T-helper 1 cell (primary cell): ENCODE measurements around the gene UVRAG.
"Not testable (repeated sequence)": the region's sequence is repeated elsewhere in the genome, so short reads cannot be mapped to it uniquely, and the experiment has no call there.

ENCODE experiments used
- DNase-seq, 5 donors: peaks; one replicate each; pipeline ENCODE4 v3.0.0-alpha.2; 2012 to 2020

UVRAG gene

DNA sequence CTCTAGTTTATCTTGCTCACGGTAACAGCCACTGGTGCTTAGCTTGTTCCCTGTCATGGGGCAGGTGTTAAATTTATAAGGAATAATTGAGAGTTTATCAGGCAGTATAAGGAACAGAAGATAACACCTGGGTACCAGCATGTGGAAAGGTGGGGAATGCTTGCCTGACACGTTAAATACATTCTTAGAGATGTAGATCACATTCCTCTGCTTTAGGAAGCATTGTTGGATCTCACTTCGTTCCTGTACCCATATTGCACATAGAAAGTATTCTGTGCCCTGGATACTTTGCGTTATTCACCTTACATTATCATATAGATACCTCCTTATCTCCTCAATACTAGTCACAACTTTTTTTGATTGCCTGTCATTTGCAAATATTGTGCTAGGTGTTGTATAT lies 114.7 kb downstream of the UVRAG start:
- no peak for DNase-seq

DNA sequence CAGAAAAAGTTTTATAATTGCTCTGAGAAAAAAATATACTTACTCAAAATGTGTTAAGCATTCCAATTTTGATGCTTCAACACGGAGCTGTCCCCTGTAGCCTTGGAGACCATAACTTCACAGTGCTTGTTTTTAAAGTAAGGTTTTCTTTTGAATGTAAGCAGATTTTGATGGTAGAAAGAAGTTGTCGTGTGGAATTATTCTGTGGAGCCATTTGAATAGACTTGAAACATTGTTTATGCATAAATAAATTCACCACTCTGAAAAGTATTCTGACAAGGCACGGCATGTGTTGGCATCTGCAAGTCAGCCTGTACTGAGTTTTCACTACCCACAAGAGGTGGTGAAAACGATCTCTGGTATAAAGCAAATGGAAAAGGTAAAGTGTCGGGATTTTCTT lies 115.5 kb downstream of the UVRAG start:
- no peak for DNase-seq

DNA sequence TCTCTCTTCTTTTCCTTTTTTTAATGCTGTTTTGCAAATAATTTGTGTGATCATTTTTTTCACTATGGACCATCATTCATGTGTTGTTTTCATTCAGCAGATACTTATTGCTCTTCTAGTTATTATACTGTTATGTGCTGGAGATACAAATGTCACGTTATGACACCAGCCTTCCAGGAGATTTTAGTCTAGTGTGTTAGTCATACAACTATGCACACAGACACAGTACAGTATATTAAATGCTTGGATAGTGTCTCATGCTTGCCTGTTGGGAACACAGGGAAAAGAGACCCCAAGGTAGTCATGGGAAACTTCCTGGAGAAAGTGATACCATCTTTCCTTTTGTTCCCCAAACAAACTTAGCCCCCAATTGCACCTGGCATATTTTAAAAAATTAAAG lies 116.1 kb downstream of the UVRAG start:
- DNase-seq = no peak

DNA sequence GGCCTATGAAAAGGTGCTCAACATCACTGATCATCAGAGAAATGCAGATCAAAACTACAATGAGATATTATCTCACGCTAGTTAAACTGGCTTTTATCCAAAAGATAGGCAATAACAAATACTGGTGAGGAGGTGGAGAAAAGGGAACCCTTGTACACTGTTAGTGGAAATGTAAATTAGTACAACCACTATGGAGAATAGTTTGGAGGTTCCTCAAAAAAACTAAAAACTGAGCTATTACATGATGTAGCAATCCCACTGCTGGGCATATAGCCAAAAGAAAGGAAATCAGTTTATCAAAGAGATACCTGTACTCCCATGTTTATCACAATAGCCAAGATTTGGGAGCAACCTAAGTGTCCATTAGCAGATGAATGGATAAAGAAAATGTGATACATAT lies 118.7 kb downstream of the UVRAG start:
- DNase-seq = not testable (repeated sequence)

DNA sequence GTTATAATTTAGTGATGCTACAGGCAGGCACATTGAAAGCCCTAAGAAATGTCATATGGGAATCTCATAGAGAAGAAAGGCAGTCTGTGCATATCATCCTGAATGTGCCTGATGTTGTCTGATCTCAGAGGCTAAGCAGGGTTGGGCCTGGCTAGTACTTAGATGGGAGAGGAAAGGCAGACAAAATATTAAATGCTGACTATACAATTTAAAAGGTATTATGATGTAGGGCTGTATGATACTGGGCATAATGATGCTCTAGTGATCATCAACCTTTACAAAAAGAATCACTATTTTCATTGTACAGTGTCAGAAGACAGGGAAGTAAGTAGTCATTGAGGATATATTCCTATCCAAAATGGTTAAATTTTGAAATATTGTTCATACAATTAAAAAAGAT lies 119.8 kb downstream of the UVRAG start:
- no peak for DNase-seq

DNA sequence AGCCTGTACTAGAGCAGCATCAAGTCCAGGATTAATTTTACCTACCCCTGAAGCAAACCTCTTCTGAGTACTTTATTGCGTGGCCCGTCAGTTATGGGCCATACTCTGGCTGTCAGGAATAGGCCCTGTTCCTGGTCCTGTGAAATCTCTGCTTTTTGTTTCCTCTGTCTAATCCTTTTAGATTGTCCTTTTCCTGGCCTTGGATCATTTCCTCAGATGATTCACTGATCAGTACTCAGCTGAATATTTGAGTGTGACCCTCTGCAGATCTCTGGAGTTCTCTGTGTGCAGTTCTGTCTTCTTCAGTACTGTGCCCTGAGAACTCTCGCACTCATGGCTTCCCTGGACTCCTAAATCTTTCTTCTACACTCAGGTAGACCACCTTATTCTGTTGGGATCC lies 123.5 kb downstream of the UVRAG start:
- DNase-seq = no peak

DNA sequence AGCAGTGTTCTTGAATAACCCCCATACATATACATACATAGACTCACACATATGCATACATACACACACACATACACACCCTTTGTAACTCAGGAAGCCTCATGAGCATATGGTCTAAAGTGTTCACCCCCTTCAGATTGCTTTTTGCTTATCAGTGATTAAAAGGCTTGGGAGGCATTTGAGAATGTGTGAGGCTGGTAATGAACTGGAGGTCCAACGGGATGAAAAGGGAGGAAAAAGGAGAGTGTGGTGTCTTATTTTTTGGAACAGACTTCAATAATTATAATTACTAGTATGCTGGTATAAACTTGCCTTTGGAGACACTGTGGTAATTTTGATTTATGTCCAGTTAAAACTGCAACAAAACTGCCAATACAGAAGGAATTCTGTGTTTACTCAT lies 124.5 kb downstream of the UVRAG start:
- DNase-seq = no peak

DNA sequence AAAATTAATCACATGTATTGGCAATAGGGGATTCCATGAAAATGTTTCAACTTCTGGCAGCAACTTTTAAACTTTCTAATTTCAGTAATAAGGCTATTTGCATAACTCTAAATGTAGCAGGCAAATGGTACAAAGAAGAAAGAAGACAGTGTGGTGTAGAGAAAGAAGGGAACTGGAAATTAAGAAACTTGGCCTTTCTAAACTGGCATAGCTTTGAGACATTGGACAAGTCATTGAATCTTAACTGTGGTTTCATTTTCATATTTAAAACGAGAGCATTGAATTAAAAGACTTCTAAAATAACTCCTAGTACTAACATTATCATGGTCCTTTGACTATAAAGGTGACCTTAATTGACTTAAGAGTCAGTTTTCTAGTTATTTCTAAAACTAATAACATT lies 125.0 kb downstream of the UVRAG start:
- DNase-seq = no peak

DNA sequence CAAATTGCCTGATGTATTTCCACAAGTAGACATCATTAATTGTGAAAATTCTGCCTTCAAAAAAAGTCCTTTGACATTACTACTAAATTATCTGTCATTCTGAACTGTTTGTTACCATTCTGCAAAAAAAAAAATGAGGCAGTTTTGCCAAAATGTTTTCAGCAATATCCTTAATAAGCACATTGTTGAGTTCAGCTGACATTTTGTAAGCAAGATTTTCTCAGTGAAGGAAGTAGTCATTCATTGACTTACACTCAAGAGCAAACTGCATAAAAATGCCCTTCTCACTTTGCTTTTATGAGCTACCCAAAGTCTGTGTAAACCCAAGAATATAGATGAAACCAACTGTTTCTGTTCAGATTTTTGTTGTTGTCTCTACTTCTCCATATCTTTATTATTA lies 125.9 kb downstream of the UVRAG start:
- DNase-seq = no peak

DNA sequence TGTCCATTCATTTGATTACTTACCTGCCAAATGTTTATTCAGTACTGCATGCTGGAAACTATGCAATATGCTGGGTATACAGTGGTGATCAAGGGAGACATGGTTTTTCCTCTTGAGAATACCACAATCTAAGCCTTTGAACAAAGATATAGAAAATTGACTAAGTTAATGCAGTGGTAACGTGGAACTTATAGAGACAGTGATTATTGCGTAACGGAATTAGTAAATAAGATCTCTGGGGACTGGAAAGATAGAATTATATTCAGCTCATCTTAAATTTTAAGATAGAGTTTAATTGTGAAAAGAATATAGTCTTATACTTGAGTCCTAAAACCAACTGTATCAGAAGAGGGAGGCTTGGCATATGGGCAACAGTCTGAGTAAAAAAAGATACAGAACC lies 129.5 kb downstream of the UVRAG start:
- DNase-seq = no peak

DNA sequence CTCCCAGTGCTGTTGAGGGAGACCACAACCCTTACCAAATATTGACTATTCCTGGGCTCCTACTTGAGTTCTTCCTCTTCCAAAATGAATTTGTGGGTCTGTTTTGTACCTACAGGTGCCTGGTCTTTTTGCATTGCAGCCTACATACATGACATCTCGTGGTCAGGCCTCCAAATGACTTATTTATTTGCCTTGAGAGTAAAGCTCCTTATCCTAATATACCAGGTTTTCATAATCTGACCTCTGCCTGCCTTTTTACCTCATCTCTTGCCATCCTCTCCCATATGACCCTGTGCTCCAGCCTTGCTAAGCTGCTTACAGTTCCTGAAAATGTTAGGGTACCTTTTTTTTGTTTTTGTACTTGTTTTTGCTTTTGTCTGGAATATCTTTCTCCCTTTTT lies 130.4 kb downstream of the UVRAG start:
- no peak for DNase-seq

DNA sequence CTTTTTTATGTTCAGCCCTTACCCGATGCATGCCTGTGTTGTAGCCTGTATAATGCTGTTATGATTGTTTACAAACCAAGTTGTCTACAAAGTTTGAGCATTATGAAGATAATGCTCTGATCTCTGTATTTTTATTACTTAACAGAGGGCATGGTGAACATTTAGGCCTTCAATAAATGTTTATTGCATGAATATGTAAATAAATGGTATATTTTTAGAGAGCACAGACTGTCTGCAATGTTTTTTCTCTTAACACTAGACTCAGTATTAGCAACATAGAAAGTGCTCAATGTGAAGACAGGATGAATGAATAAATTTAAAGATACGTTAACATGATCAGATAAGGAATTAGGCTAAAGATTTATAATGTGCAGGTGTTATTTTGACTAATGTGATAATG lies 130.9 kb downstream of the UVRAG start:
- no peak for DNase-seq

DNA sequence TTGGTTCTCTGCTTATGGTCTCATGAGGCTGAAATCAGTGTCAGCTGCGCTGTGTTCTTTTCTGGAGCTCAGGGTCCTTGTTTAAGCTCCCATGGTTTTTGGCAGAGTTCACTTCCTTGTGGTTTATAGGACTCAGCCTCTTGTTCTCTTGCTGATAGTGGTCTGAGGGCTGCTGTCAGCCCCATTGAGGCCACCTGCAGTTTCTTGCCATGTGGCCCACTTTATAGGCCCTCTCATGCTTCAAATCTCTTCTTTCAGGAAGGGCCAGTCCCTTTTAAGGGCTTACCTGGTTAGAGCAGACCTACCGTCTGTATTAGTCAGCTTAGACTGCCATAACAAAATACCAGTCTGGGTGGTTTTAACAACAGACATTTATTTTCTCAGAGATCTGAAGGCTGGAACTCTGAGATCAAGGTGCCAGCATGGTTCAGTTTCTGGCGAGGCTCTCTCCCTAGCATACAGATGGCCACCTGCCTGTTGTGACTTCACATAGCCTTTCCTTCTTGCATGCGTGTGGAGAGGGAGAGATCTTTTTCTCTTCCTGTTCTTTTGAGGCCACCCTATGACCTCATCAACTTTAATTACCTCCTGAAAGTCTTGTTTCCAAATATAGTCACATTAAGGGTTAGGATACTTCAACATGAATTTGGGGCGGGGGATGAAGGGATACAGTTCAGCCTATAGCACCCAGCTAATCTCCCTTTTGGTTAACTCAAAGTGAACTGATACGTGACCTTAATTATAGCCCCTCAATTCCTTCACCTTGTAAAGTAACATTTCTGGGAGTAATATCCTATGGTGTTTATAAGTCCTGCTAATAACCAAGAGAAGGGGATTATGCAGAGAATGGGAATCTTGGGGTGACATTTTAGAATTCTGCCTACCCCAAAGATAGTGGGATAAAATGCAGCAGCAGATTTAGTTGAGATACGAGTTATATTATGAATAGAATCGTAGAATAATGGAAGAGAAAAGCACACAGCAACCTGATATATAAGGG lies 131.8 kb downstream of the UVRAG start:
- DNase-seq = no peak

DNA sequence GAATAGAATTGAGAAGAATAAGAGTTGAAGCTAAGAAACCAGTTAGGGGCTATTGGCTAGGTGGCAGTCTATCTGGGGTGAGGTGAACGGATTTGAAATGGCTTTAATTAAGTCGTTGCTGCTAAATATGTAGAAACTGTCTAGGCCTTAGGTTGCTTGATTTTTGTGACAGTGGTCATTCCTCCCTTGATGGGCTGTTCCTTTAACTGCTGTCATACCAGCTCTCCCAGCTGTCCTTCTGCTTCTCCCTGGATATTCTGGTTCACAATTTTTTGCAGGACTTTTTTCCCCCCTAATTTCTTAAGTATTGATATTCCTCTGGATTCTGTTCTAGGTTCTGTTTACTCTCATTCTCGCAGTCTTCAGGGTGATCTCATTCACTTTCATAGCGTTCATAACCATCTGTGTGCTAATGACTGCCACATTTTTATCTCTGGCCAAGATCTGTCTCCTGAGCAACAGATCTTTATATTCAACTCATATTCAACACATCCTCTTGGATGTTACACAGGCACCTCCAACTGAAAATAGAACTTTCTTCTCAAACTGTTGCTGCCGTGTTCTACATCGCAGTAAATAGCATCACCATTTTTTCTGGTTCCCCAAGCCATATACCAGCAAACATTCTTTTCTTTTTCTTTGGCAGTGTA lies 134.1 kb downstream of the UVRAG start:
- no peak for DNase-seq

DNA sequence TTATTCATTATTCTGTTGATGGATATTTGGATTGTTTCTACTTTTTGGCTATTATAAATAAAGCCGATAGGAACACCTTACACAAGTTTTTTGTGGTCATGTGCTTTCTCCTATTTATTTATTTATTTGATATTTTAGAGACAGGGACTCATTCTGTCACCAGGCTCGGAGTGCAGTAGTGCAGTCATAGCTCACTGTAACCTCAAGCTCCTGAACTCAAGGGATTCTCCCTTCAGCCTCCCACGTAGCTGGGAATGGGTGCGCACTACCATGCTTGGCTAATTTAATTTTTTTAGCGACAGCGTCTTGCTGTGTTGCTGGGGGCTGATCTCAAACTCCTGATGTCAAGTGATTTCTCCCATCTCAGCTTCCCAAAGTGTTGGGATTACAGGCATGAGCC lies 135.1 kb downstream of the UVRAG start:
- DNase-seq = no peak

DNA sequence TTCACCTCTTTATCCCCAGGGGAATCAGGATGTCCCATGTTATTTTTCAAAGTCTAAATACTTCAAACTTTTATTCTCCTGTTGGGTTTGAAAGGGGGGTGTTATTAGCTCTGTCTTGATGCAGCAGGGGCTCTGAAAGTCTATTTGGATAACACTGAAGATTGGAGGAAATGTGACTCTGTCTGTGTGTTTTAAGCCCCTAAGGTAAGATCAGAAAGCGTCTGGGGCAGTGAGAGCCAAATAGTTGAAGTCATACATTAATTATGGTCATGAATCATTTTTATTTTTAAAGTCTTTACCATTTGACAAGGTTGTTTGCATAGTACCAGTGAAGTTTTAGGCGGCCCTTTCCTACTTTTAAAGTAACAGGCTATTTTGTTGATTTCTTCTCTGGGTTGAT lies 139.0 kb downstream of the UVRAG start:
- DNase-seq = no peak

DNA sequence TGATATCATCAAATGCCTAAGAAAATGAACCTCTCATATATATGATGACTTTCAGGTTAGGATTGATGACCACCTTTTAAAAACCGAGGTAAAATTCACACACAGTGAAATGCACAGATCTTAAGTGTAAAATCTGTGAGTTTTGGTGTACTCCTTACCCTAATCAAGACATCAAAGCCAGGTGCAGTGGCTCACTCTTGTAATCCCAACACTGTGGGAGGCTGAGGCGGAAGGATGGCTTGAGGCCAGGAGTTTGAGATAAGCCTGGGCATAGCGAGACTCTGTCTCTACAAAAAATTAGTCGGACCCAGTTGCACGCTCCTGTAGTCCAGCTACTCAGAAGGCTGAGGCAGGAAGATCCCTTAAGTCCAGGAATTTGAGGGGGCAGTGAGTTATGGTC lies 140.4 kb downstream of the UVRAG start:
- no peak for DNase-seq

DNA sequence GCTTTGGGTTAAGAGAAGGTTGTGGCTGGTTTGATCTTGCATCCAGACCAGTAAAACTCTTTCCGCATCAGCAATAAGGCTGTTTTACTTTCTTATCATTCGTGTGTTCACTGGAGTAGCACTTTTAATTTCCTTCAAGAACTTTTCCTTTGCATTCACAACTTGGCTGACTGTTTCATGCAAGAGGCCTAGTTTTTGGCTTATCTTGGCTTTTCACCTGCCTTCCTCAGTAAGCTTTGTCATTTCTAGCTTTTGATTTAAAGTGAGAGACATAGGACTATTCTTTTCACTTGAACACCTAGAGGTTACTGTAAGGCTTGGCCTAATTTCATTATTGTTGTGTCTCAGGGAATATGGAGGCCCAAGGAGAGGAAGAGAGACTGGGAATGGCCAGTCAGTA lies 144.5 kb downstream of the UVRAG start:
- DNase-seq = no peak

DNA sequence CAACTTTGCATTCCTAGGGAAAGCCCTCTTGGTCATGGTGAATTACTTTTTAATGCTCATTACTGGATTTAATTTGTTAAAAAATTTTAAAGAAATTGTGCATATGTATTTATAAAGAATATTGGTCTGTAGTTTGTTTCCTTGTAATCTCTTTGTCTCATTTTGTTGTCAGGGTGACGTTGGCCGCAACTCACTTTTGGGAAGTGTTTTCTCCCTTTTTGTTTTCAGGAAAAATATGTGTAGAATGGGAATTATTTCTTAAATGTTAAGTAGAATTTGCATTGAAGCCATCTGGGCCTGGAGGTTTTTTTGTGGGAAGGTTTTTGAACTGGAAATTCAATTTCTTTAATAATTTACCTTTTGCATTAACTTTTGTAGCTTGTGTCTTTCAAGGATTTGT lies 149.1 kb downstream of the UVRAG start:
- no peak for DNase-seq

DNA sequence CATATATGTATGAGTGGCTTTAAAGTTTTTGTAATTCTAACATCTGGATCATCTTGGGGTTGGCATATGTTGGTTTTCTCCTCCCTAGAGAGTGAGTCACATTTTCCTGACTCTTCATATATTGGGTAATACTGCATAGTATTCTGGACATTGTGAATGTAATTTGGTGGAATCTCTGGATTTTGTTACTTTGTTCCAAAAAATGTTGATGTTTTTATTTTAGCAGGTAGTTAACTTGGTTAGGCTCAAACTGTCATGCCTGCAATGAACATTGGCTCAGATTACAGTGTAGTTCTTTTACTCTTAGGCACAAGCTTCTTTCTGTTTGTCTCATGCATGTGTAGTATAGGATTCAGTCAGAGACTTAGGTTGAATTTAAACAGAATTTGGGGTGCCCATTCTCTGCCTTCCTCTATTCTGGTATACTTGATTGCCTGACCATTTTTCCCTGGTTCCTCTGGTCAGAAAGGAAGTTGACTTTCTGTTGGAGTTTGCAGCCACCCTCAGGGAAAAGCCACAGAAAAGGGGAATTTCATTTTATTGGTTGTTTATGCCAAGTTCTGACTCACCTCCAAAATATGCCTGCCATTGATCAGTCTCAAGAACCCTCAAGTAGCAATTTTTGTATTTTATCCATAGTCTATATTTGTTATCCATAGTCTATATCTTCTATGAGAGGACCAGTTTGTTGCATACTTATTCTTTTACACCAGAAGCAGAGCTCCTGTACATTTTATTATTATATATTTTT lies 151.7 kb downstream of the UVRAG start:
- DNase-seq = no peak

DNA sequence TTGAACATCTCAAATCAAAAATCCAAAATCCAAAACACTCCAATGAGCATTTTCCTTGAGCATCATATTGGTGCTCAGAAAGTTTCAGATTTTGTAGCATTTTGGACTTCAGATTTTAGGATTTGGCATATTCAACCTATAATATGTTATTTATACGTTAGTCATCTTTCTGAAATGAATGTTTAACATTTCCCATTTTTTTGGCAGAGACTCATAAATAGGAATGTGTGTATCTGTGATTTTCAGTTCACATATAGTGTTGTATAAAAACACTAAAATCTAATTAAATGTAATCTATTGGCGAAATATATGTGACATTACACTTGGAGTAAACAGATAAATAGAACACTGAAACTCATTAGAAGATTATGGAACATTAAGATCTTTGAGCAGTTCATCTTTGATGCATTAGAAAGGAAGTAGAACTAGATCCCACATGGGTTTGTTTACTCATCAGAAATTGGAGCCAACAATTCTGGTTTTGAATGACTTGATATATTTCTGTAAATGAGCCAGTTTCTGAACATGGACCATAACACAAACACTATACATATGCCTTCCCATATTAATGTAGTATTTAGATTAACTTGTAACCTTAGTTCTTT lies 153.1 kb downstream of the UVRAG start:
- no peak for DNase-seq

DNA sequence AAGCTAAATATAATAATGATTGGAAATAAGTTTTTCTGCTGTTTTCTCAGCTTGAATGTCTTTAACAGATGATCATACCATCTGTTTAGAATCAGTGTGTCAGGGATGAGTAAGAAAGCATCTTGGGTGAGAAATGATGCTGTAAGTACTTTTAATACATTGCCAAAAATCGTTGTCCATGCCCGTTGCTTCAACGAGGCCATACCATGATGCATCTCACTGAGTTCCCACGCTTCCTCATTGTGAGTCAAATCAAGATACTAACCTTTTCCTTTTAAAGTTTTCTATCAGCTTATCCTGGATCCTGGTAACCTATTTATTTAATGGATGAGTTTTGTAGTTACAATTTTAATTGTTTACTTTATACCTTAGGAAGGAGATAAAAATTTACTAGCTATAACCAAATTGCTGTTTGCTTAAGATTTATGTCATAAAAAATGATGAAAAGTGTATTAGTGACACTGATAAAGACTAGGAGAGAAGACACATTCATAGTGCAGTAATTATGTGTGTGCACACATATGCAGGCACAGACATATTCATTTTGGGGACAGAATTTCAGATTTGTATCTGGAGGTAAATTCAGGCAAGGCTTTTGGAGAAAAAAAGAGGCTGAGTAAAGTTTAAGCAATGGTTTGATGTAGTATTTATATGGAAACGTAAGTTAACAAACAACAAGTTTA lies 154.8 kb downstream of the UVRAG start:
- DNase-seq = no peak

DNA sequence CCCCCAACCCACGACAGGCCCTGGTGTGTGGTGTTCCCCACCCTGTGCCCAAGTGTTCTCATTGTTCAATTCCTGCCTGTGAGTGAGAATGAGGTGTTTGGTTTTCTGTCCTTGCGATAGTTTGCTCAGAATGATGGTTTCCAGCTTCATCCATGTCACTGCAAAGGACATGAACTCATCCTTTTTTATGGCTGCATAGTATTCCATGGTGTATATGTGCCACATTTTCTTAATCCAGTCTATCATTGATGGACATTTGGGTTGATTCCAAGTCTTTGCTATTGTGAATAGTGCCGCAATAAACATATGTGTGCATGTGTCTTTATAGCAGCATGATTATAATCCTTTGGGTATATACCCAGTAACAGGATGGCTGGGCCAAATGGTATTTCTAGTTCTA lies 158.7 kb downstream of the UVRAG start:
- not testable (repeated sequence) for DNase-seq
